Suppressor macrophage (primary cell): ENCODE data around the gene HNRNPH2.
A peak's percentile ranks its signal among the peaks of the same experiment; 100 is the strongest.

Source experiments
- DNase-seq, 4 experiments: peaks; one replicate each; pipeline ENCODE4 v3.0.0-alpha.2; 2020 to 2022

HNRNPH2 gene

GRCh38 chrX:101397779-101398178 lies 10.2 kb upstream of the HNRNPH2 start:
- DNase-seq = no peak

GRCh38 chrX:101398694-101399093 lies 9.3 kb upstream of the HNRNPH2 start:
- no peak for DNase-seq

- no peak for DNase-seq
Observed at GRCh38 chrX:101399825-101400224, 8.2 kb upstream of the HNRNPH2 start.

- peak; percentile 42 to 62 (median 50) for DNase-seq
Observed at GRCh38 chrX:101407167-101407747, 765 bp upstream of the HNRNPH2 start.

GRCh38 chrX:101408532-101408841 lies 465 bp downstream of the HNRNPH2 start:
- no peak for DNase-seq

GRCh38 chrX:101409043-101409442 lies 1.0 kb downstream of the HNRNPH2 start:
- DNase-seq = peak in 2 of 4 experiments; percentile 11 to 28

GRCh38 chrX:101410461-101410860 lies 2.4 kb downstream of the HNRNPH2 start:
- DNase-seq = no peak

GRCh38 chrX:101411984-101412383 lies 4.0 kb downstream of the HNRNPH2 start:
- peak in 3 of 4 experiments; percentile 7 to 51 (median 43) for DNase-seq

GRCh38 chrX:101415180-101416145 lies 7.4 kb downstream of the HNRNPH2 start:
- peak; percentile 60 to 82 (median 74) for DNase-seq

GRCh38 chrX:101416691-101417090 lies 8.7 kb downstream of the HNRNPH2 start:
- DNase-seq = no peak

GRCh38 chrX:101417190-101417589 lies 9.2 kb downstream of the HNRNPH2 start:
- no peak for DNase-seq

- DNase-seq = peak; percentile 66 to 84 (median 72)
Observed at GRCh38 chrX:101417981-101418841, 10.2 kb downstream of the HNRNPH2 start.

- DNase-seq = no peak
Observed at GRCh38 chrX:101419489-101419888, 11.5 kb downstream of the HNRNPH2 start.

- no peak for DNase-seq
Observed at GRCh38 chrX:101427954-101428353, 19.9 kb downstream of the HNRNPH2 start.

- DNase-seq = no peak
Observed at GRCh38 chrX:101429934-101430333, 21.9 kb downstream of the HNRNPH2 start.

- no peak for DNase-seq
Observed at GRCh38 chrX:101430457-101431078, 22.5 kb downstream of the HNRNPH2 start.

- peak; percentile 50 to 77 (median 72) for DNase-seq
Observed at GRCh38 chrX:101442085-101442484, 34.1 kb downstream of the HNRNPH2 start.

GRCh38 chrX:101449279-101449678 lies 41.3 kb downstream of the HNRNPH2 start:
- DNase-seq = no peak

GRCh38 chrX:101450085-101450484 lies 42.1 kb downstream of the HNRNPH2 start:
- peak in 1 of 4 experiments; percentile 13 for DNase-seq

GRCh38 chrX:101450961-101451360 lies 42.9 kb downstream of the HNRNPH2 start:
- DNase-seq = peak; percentile 59 to 77 (median 74)

- DNase-seq = peak in 3 of 4 experiments; percentile 12 to 65 (median 64)
Observed at GRCh38 chrX:101452056-101452455, 44.0 kb downstream of the HNRNPH2 start.

GRCh38 chrX:101460669-101461068 lies 52.6 kb downstream of the HNRNPH2 start:
- peak; percentile 1 to 48 (median 38) for DNase-seq
